GM12891 (cell line): ENCODE results near the gene IFIT3.

Source experiments
- DNase-seq: peaks from one replicate; pipeline ENCODE4 v3.0.0; 2011; ENCODE audit warnings: low spot score; ENCODE audit not compliant: insufficient read length
- FAIRE-seq: peaks from 2 replicates; lab custom pipeline; 2011; peaks lifted over from hg19 to GRCh38; lab: Jason Lieb, UNC
- PAX5 ChIP-seq: IDR thresholded peaks from 2 replicates; pipeline ENCODE4 v1.6.1; 2011; ENCODE audit warnings: low read length, moderate library complexity, mild to moderate bottlenecking; ENCODE audit not compliant: insufficient read depth, severe bottlenecking
- POLR2A ChIP-seq: IDR thresholded peaks from 2 replicates; pipeline ENCODE4 v1.6.1; 2011; ENCODE audit warnings: low read depth, low read length, control low read depth
- POLR2AphosphoS5 ChIP-seq: IDR thresholded peaks from 2 replicates; pipeline ENCODE4 v1.6.1; 2011; ENCODE audit warnings: low read depth, low read length, control low read depth
- POU2F2 ChIP-seq: IDR thresholded peaks from 2 replicates; pipeline ENCODE4 v1.6.1; 2011; ENCODE audit warnings: low read depth, mild to moderate bottlenecking, control low read depth, low read length, moderate library complexity
- SPI1 ChIP-seq: IDR thresholded peaks from 2 replicates; pipeline ENCODE4 v1.6.1; 2011; ENCODE audit warnings: low read depth, low read length, control low read depth
- TAF1 ChIP-seq: IDR thresholded peaks from 2 replicates; pipeline ENCODE4 v1.6.1; 2011; ENCODE audit warnings: low read depth, low read length, control low read depth

The IFIT3 gene

GRCh38 chr10:89335226-89335625 lies 7.4 kb downstream of the IFIT3 start:
- FAIRE-seq (no peak), DNase-seq (no peak)
- no peak for TF ChIP-seq TAF1
- no peak for TF ChIP-seq PAX5
- TF ChIP-seq SPI1, result no peak
- TF ChIP-seq POLR2AphosphoS5, result no peak
- no peak for TF ChIP-seq POU2F2
- no peak for TF ChIP-seq POLR2A

DNA sequence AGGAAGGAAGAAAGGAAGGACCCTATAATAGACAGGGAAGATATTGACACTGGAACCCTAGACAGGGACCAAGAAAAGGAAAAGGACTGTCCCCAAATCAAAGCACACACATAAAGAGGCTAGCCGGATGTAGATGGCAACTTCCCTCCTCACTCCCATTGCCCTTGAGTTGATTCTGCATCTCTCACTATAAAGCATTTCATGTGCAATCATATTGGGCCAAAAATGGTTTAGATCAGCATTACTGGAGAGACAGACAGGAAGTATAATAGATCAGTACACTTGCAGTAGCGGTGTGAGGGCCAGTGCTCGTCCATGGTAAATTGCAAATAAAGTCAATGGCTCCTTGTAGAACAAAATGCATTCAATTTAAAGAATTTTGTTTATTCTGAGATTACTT lies 8.4 kb downstream of the IFIT3 start:
- no peak for DNase-seq
- FAIRE-seq, result peak; percentile 9
- TF ChIP-seq PAX5 (no peak), TAF1 (no peak), SPI1 (no peak), POLR2A (no peak), POU2F2 (no peak)

DNA sequence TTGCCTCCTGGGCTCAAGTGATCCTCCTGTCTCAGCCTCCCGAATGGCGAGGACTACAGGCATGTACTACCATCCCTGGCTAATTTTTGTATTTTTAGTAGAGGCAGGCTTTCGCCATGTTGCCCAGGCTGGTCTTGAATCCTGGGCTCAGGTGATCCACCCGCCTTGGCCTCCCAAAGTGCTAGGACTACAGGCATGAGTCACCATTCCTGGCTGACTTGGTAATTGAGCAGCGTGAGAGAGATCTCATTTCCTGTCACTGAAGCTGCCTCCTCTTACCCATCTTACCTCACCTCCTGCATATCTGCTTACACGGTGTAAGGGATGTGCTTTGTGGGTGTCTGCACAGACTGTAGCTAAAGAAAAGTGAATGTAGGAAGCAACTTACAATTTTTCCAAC lies 9.7 kb downstream of the IFIT3 start:
- DNase-seq, result no peak
- no peak for TF ChIP-seq SPI1
- peak; percentile 78 for FAIRE-seq

DNA sequence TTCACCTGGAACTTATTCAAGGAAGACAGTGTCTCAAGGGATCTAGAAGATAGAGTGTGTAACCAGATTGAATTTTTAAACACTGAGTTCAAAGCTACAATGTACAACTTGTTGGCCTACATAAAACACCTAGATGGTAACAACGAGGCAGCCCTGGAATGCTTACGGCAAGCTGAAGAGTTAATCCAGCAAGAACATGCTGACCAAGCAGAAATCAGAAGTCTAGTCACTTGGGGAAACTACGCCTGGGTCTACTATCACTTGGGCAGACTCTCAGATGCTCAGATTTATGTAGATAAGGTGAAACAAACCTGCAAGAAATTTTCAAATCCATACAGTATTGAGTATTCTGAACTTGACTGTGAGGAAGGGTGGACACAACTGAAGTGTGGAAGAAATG lies 10.9 kb downstream of the IFIT3 start:
- DNase-seq, result no peak
- FAIRE-seq, result no peak
- TF ChIP-seq POU2F2 (no peak), SPI1 (no peak), POLR2AphosphoS5 (no peak), TAF1 (no peak), PAX5 (no peak), POLR2A (no peak)

DNA sequence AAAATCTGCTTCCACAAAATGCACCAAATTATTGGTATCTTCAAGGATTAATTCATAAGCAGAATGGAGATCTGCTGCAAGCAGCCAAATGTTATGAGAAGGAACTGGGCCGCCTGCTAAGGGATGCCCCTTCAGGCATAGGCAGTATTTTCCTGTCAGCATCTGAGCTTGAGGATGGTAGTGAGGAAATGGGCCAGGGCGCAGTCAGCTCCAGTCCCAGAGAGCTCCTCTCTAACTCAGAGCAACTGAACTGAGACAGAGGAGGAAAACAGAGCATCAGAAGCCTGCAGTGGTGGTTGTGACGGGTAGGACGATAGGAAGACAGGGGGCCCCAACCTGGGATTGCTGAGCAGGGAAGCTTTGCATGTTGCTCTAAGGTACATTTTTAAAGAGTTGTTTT lies 12.1 kb downstream of the IFIT3 start:
- TF ChIP-seq PAX5 (no peak), SPI1 (no peak), TAF1 (no peak), POLR2AphosphoS5 (no peak), POLR2A (no peak), POU2F2 (no peak)
- FAIRE-seq, result no peak
- DNase-seq, result no peak

GRCh38 chr10:89341649-89342048 lies 13.9 kb downstream of the IFIT3 start:
- TF ChIP-seq POLR2AphosphoS5, result no peak
- TF ChIP-seq SPI1, result no peak
- no peak for TF ChIP-seq POLR2A
- TF ChIP-seq POU2F2, result no peak
- TF ChIP-seq PAX5, result no peak
- TF ChIP-seq TAF1, result no peak
- DNase-seq, result no peak
- FAIRE-seq, result no peak

- FAIRE-seq, result peak; percentile 40
- DNase-seq, result no peak
- no peak for TF ChIP-seq POU2F2
- peak; percentile 37; the same call in 1 of the 2 replicates for TF ChIP-seq POLR2AphosphoS5
These were observed 14.6 kb downstream of the IFIT3 start for GRCh38 chr10:89342206-89342958.

DNA sequence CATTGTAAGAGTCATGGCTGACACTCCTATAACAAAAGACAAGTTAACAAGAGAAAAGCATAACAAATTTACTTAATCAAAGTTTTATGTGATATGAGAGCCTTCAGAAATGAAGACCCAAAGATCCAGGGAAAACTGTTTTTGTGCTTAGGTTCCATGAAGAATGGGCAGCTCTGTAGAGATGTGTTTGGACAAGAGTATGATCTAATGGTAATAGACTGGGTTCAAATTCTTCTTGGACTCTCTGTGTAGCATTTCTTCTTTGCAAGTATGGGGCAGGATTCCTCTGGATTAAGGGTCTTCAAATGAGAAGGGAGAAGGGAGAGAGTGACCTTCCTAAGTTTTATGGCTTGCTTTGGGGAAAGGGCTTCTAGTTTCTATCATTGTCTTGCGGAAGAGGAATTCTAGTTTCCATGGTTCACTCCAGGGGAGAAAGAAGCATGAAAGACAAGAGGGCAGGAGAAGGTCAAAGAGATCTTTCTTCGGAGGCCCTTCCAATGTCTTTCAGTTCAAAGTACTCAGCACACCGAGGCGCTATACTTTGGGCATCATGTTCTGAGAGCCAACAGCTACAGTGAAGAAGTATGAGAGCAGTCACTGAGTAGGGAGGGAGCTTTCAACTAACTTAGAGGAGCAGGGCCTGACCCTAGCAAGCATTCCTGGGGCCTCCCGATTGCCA lies 15.4 kb downstream of the IFIT3 start:
- DNase-seq, result no peak
- no peak for FAIRE-seq
- TF ChIP-seq PAX5, result no peak
- no peak for TF ChIP-seq POLR2A
- no peak for TF ChIP-seq SPI1
- TF ChIP-seq TAF1, result no peak
- no peak for TF ChIP-seq POLR2AphosphoS5
- TF ChIP-seq POU2F2, result no peak

DNA sequence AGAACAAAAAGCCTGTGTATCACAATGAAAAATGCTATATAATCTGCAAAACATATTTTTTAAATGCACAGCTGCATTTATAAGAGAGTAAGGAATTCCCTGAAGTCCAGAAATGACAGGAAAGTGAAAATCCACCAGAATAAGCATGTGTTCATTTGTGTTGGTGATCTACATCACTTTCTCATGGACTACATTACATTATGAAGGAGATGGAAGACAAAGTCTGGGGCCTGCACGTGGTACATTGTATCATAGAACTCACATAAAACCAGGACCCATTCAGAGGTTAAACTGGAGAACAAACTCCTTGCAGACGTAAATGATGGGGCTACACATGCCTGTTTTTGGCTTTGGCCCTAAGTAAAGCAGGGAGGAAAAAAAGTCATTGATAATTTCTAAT lies 16.4 kb downstream of the IFIT3 start:
- FAIRE-seq, result no peak
- DNase-seq, result no peak
- no peak for TF ChIP-seq SPI1
- TF ChIP-seq TAF1, result no peak
- no peak for TF ChIP-seq PAX5
- no peak for TF ChIP-seq POU2F2
- no peak for TF ChIP-seq POLR2A
- no peak for TF ChIP-seq POLR2AphosphoS5

- TF ChIP-seq POU2F2, result no peak
- no peak for TF ChIP-seq SPI1
- TF ChIP-seq TAF1, result no peak
- no peak for TF ChIP-seq PAX5
- TF ChIP-seq POLR2A, result no peak
- TF ChIP-seq POLR2AphosphoS5, result no peak
- DNase-seq, result no peak
- no peak for FAIRE-seq
These were observed 17.7 kb downstream of the IFIT3 start for GRCh38 chr10:89345367-89346000.
